ENCODE results near the gene FYTTD1. TPM values are rescaled to one million over a fixed set of nuclear protein-coding genes. Genes with fewer than 3 reads are reported as not detected.

Gene FYTTD1
- total RNA-seq, 2 donors from 2014 or later = 52.0 to 67.1 TPM

- Mint-ChIP-seq H3K4me1 (peaks cover 46% of the 10 kb centered on the region), H3K27me3 (no peaks in the 10 kb centered on the region), H3K27ac (no peak overlapping the region), H3K36me3 (ENCODE audit: low read depth) (peaks cover 3% of the 10 kb centered on the region), H3K4me3 (no peak overlapping the region)
- ATAC-seq = no peak
- no peaks in the 10 kb centered on the region for H3K9me3 ChIP-seq (ENCODE audit: control insufficient read depth, low read length, poor library complexity, severe bottlenecking)
- DNase-seq = no peak
Measured at GRCh38 chr3:197804511-197804910, 54.8 kb downstream of the FYTTD1 start.

- Mint-ChIP-seq H3K27me3 (no peaks in the 10 kb centered on the region), H3K4me3 (no peak overlapping the region), H3K4me1 (peaks cover 29% of the 10 kb centered on the region), H3K27ac (peak overlapping the region; percentile 77), H3K36me3 (ENCODE audit: low read depth) (peaks cover 5% of the 10 kb centered on the region)
- no peak for ATAC-seq
- H3K9me3 ChIP-seq (ENCODE audit: control insufficient read depth, low read length, poor library complexity, severe bottlenecking) = no peaks in the 10 kb centered on the region
- DNase-seq = no peak
Measured at GRCh38 chr3:197807969-197808587, 58.4 kb downstream of the FYTTD1 start.

- peaks cover 5% of the 10 kb centered on the region for H3K36me3 Mint-ChIP-seq (ENCODE audit: low read depth)
- H3K4me1 Mint-ChIP-seq = peaks cover 32% of the 10 kb centered on the region
- no peaks in the 10 kb centered on the region for H3K27me3 Mint-ChIP-seq
- no peaks in the 10 kb centered on the region for H3K9me3 ChIP-seq (ENCODE audit: control insufficient read depth, low read length, poor library complexity, severe bottlenecking)
- DNase-seq (no peak), ATAC-seq (no peak)
- H3K4me3 Mint-ChIP-seq = peak overlapping the region; percentile 59
- peak overlapping the region; percentile 77 for H3K27ac Mint-ChIP-seq
Measured at GRCh38 chr3:197809356-197810020, 59.8 kb downstream of the FYTTD1 start.

- Mint-ChIP-seq H3K27me3 (no peaks in the 10 kb centered on the region), H3K36me3 (ENCODE audit: low read depth) (peaks cover 5% of the 10 kb centered on the region), H3K27ac (no peak overlapping the region), H3K4me1 (peaks cover 35% of the 10 kb centered on the region), H3K4me3 (no peak overlapping the region)
- no peaks in the 10 kb centered on the region for H3K9me3 ChIP-seq (ENCODE audit: control insufficient read depth, low read length, poor library complexity, severe bottlenecking)
- no peak for DNase-seq
- ATAC-seq = no peak
Measured at GRCh38 chr3:197810901-197811300, 61.2 kb downstream of the FYTTD1 start.

GRCh38 chr3:197811343-197811742, 61.7 kb downstream of the FYTTD1 start:
- Mint-ChIP-seq H3K27ac (no peak overlapping the region), H3K36me3 (ENCODE audit: low read depth) (peaks cover 5% of the 10 kb centered on the region), H3K27me3 (no peaks in the 10 kb centered on the region), H3K4me3 (no peak overlapping the region), H3K4me1 (peaks cover 33% of the 10 kb centered on the region)
- no peak for ATAC-seq
- DNase-seq = no peak
- no peaks in the 10 kb centered on the region for H3K9me3 ChIP-seq (ENCODE audit: control insufficient read depth, low read length, poor library complexity, severe bottlenecking)

GRCh38 chr3:197814372-197814771, 64.7 kb downstream of the FYTTD1 start:
- no peak for ATAC-seq
- H3K36me3 Mint-ChIP-seq (ENCODE audit: low read depth) = peaks cover 3% of the 10 kb centered on the region
- no peak overlapping the region for H3K4me3 Mint-ChIP-seq
- H3K4me1 Mint-ChIP-seq = peaks cover 19% of the 10 kb centered on the region
- no peak for DNase-seq
- H3K27ac Mint-ChIP-seq = no peak overlapping the region
- H3K27me3 Mint-ChIP-seq = no peaks in the 10 kb centered on the region
- H3K9me3 ChIP-seq (ENCODE audit: control insufficient read depth, low read length, poor library complexity, severe bottlenecking) = no peaks in the 10 kb centered on the region

GRCh38 chr3:197820550-197821335, 71.1 kb downstream of the FYTTD1 start:
- peaks cover 12% of the 10 kb centered on the region for H3K36me3 Mint-ChIP-seq (ENCODE audit: low read depth)
- H3K27me3 Mint-ChIP-seq = no peaks in the 10 kb centered on the region
- no peaks in the 10 kb centered on the region for H3K9me3 ChIP-seq (ENCODE audit: control insufficient read depth, low read length, poor library complexity, severe bottlenecking)
- H3K4me3 Mint-ChIP-seq = peak overlapping the region; percentile 49
- peaks cover 2% of the 10 kb centered on the region for H3K4me1 Mint-ChIP-seq
- H3K27ac Mint-ChIP-seq = no peak overlapping the region
- ATAC-seq (no peak), DNase-seq (no peak)

- no peak for ATAC-seq
- no peaks in the 10 kb centered on the region for H3K4me1 Mint-ChIP-seq
- no peak overlapping the region for H3K4me3 Mint-ChIP-seq
- H3K9me3 ChIP-seq (ENCODE audit: control insufficient read depth, low read length, poor library complexity, severe bottlenecking) = no peaks in the 10 kb centered on the region
- no peaks in the 10 kb centered on the region for H3K27me3 Mint-ChIP-seq
- no peak overlapping the region for H3K27ac Mint-ChIP-seq
- DNase-seq = no peak
- peaks cover 2% of the 10 kb centered on the region for H3K36me3 Mint-ChIP-seq (ENCODE audit: low read depth)
Measured at GRCh38 chr3:197829397-197830045, 79.8 kb downstream of the FYTTD1 start.

- Mint-ChIP-seq H3K27ac (no peak overlapping the region), H3K27me3 (no peaks in the 10 kb centered on the region), H3K4me1 (no peaks in the 10 kb centered on the region), H3K36me3 (ENCODE audit: low read depth) (peaks cover 2% of the 10 kb centered on the region), H3K4me3 (no peak overlapping the region)
- H3K9me3 ChIP-seq (ENCODE audit: control insufficient read depth, low read length, poor library complexity, severe bottlenecking) = no peaks in the 10 kb centered on the region
- ATAC-seq = no peak
- no peak for DNase-seq
Measured at GRCh38 chr3:197830308-197830966, 80.8 kb downstream of the FYTTD1 start.

GRCh38 chr3:197830967-197831313, 81.3 kb downstream of the FYTTD1 start:
- Mint-ChIP-seq H3K36me3 (ENCODE audit: low read depth) (peaks cover under 1% of the 10 kb centered on the region), H3K27ac (no peak overlapping the region), H3K27me3 (no peaks in the 10 kb centered on the region), H3K4me1 (no peaks in the 10 kb centered on the region), H3K4me3 (no peak overlapping the region)
- DNase-seq (no peak), ATAC-seq (no peak)
- no peaks in the 10 kb centered on the region for H3K9me3 ChIP-seq (ENCODE audit: control insufficient read depth, low read length, poor library complexity, severe bottlenecking)

- H3K4me3 Mint-ChIP-seq = no peak overlapping the region
- H3K9me3 ChIP-seq (ENCODE audit: control insufficient read depth, low read length, poor library complexity, severe bottlenecking) = no peaks in the 10 kb centered on the region
- no peaks in the 10 kb centered on the region for H3K27me3 Mint-ChIP-seq
- H3K36me3 Mint-ChIP-seq (ENCODE audit: low read depth) = no peaks in the 10 kb centered on the region
- DNase-seq = no peak
- ATAC-seq = no peak
- peak overlapping the region; percentile 45 for H3K27ac Mint-ChIP-seq
- no peaks in the 10 kb centered on the region for H3K4me1 Mint-ChIP-seq
Measured at GRCh38 chr3:197833930-197834715, 84.4 kb downstream of the FYTTD1 start.

- DNase-seq (no peak), ATAC-seq (no peak)
- no peaks in the 10 kb centered on the region for H3K27me3 Mint-ChIP-seq
- no peak overlapping the region for H3K27ac Mint-ChIP-seq
- H3K9me3 ChIP-seq (ENCODE audit: control insufficient read depth, low read length, poor library complexity, severe bottlenecking) = no peaks in the 10 kb centered on the region
- H3K36me3 Mint-ChIP-seq (ENCODE audit: low read depth) = no peaks in the 10 kb centered on the region
- H3K4me3 Mint-ChIP-seq = no peak overlapping the region
- H3K4me1 Mint-ChIP-seq = no peaks in the 10 kb centered on the region
Measured at GRCh38 chr3:197835509-197835908, 85.8 kb downstream of the FYTTD1 start.
